Hepatocyte (in vitro differentiated cells): ENCODE measurements around the gene GAL3ST2. TPM values are rescaled to one million over a fixed set of nuclear protein-coding genes. Genes with fewer than 3 reads are reported as not detected.

Experiments used
- DNase-seq: peaks from one replicate; pipeline ENCODE4 v3.0.0-alpha.2; 2016; ENCODE audit warnings: low spot score
- H2AFZ ChIP-seq: fragments of 200-600 bp; sonication (generic); 2 replicates; pipeline ENCODE4 v1.6.0; 2016; ENCODE audit warnings: antibody characterized with exemption, mild to moderate bottlenecking
- H3K27ac ChIP-seq: fragments of 200-600 bp; sonication (generic); 2 replicates; pipeline ENCODE4 v1.5.1; 2016; ENCODE audit warnings: mild to moderate bottlenecking
- H3K27me3 ChIP-seq: fragments of 200-600 bp; sonication (generic); 2 replicates; pipeline ENCODE4 v1.6.1; 2016
- H3K36me3 ChIP-seq: fragments of 200-600 bp; sonication (generic); replicated peaks from 2 replicates; pipeline ENCODE4 v1.5.1; 2016; ENCODE audit warnings: low read depth; ENCODE audit not compliant: insufficient read depth
- H3K4me1 ChIP-seq: fragments of 200-600 bp; sonication (generic); 2 replicates; pipeline ENCODE4 v1.5.1; 2016; ENCODE audit warnings: mild to moderate bottlenecking, moderate library complexity; ENCODE audit not compliant: insufficient read depth
- H3K4me2 ChIP-seq: fragments of 200-600 bp; sonication (generic); 2 replicates; pipeline ENCODE4 v1.6.0; 2016
- H3K4me3 ChIP-seq: fragments of 200-600 bp; sonication (generic); 2 replicates; pipeline ENCODE4 v1.5.1; 2016; ENCODE audit warnings: mild to moderate bottlenecking
- H3K79me2 ChIP-seq: fragments of 200-600 bp; sonication (generic); 2 replicates; pipeline ENCODE4 v1.6.0; 2017; ENCODE audit warnings: mild to moderate bottlenecking
- H3K9me2 ChIP-seq: fragments of 200-600 bp; sonication (generic); replicated peaks from 2 replicates; pipeline ENCODE4 v1.6.0; 2017; ENCODE audit warnings: mild to moderate bottlenecking; ENCODE audit not compliant: insufficient read depth
- H3K9me3 ChIP-seq: fragments of 200-600 bp; sonication (generic); 2 replicates; pipeline ENCODE4 v1.5.1; 2016; ENCODE audit warnings: low read depth, mild to moderate bottlenecking
- H4K20me1 ChIP-seq: fragments of 200-600 bp; sonication (generic); 2 replicates; pipeline ENCODE4 v1.6.0; 2016; ENCODE audit warnings: mild to moderate bottlenecking; ENCODE audit not compliant: insufficient read depth, poor library complexity, severe bottlenecking
- CTCF ChIP-seq: fragments of 200-600 bp; sonication (generic); IDR thresholded peaks from 2 replicates; pipeline ENCODE4 v1.5.1; 2016; ENCODE audit warnings: antibody characterized with exemption, mild to moderate bottlenecking; ENCODE audit not compliant: poor library complexity
- EZH2 ChIP-seq: fragments of 200-600 bp; sonication (generic); IDR thresholded peaks from 2 replicates; pipeline ENCODE4 v1.6.1; 2016; ENCODE audit warnings: antibody characterized with exemption, mild to moderate bottlenecking, borderline replicate concordance
- EZH2phosphoT487 ChIP-seq: fragments of 200-600 bp; sonication (generic); IDR thresholded peaks from one replicate; pipeline ENCODE4 v1.6.1; 2018; ENCODE audit warnings: antibody characterized with exemption, mild to moderate bottlenecking, low read depth, moderate library complexity; ENCODE audit not compliant: unreplicated experiment, severe bottlenecking
- WGBS: methylation state at CpG from one replicate; pipeline ENCODE4 v1.1.6; 2016; ENCODE audit warnings: low lambda C conversion rate; ENCODE audit errors: missing lambda C conversion rate; 5-methylcytosine and 5-hydroxymethylcytosine counted together
- polyA plus RNA-seq: library from polyadenylated mRNA; unstranded; fragments of >200 nt; fragmentation: Nextera tagmentation; extraction: Ambion mirVana; gene quantifications from 2 replicates; pipeline ENCODE4 v1.2.1, GENCODE V29; 2016
- total RNA-seq: library from RNA; depleted of rRNA; stranded (reverse); fragments of >200 nt; gene quantifications from 2 replicates; pipeline ENCODE4 v1.2.3, GENCODE V29; 2014

The GAL3ST2 gene
- total and polyA plus RNA-seq, 2 experiments from 2014 or later = 0.53 TPM; not detected in 1

DNA sequence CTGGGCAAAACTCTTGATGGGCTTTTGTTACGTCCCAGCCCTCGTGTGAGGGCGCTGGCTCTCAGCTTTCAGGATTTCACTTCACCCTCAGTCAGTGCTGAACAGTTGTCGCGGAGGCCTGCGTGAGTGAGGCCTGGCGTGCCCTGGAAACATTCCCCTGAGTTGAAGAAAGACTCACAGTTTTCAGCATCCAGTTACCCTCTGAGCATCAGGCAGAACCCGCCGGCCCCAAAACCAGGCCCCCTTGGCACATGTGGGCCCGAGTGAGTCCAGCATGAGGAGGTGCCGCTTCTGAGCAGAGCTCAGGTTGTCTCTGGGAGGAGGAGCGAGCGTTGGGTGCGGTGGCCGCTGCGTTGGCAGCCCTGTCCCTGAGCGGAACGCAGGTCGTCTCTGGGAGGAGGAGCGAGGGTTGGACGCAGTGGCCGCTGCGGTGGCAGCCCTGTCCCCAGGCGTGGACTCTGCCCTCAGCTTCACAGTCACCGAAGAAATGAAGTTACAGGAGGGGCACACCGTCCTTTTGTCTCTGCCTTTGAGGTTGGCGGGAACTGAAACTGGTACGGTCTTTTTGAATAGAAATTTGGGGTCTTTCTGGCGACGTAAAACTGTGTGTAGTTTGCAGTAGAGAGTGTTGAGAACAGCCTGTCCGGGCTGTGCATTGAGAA lies 32.2 kb downstream of the GAL3ST2 start, which contains the start of gene NEU4:
Gene NEU4, plus strand, starts transcription at position 473 of the 662 bp plus-strand sequence. CDS start 5,292 bp downstream, outside the sequence.
- no peak within 1 kb of the TSS for H3K4me3 ChIP-seq
- no peaks in the 10 kb centered on the region for H3K9me2 ChIP-seq
- peaks cover 24% of the 10 kb centered on the region for H3K4me1 ChIP-seq
- no peaks in the 10 kb centered on the region for H3K9me3 ChIP-seq
- H4K20me1 ChIP-seq = no peaks in the 10 kb centered on the region
- H2AFZ ChIP-seq = peak within 1 kb of the TSS; percentile 56
- peak within 1 kb of the TSS; percentile 88 for H3K27ac ChIP-seq
- no peak for TF ChIP-seq EZH2phosphoT487
- no peak for TF ChIP-seq CTCF
- no peak for TF ChIP-seq EZH2
- no peaks in the 10 kb centered on the region for H3K79me2 ChIP-seq
- DNase-seq = no peak
- H3K36me3 ChIP-seq = no peaks in the 10 kb centered on the region
- 86% methylated on average over 30 of the region's 31 CpGs for WGBS
- peak within 1 kb of the TSS; percentile 33 for H3K4me2 ChIP-seq
- H3K27me3 ChIP-seq = no peaks in the 10 kb centered on the region

DNA sequence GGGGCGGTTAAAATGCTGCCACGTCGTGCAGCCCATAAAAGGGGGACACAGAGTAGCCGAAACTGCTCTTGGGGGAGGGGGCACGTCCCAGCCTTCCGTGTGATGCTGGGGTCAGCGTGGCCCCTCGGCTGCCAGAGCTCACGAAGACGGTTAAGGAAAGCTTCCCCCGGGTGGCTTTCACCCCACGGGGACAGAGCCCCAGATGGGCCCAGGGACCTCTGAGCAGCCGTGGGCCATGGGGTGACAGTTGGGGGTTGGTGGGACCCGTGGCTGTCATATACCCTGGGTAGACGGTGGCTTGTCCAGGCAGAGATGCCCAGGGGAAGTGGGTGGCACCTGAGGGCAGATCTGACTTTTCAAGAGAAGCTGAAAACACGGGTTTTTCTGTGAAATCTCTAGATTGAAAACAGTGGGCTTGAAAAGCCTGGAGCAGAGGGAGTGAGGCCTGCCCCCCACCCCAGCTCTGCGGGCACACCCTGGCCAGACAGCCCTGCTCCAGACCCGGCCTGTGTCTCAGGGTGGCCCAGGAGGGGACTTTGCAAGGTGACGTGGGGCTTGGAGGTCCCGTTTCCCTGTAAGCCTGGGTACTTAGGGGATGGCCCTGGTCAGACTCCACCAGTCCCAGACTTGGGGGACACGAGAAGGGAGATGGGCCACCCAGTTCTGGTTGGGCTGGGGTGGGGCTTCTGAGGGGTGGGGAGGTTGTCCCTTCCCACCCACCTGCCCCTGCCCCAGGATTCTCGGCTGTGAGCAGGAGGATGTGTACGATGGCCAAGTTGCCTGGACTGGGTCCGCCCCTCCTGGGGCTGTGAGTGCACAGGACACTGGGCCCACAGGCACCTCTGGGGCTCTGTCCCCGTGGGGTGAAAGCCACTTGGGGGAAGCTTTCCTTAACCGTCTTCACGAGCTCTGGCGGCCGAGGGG lies 33.0 kb downstream of the GAL3ST2 start:
- Histone ChIP-seq H3K9me2 (no peaks in the 10 kb centered on the region), H3K36me3 (no peaks in the 10 kb centered on the region), H4K20me1 (no peaks in the 10 kb centered on the region), H3K4me3 (no peak overlapping the region), H3K4me2 (peak overlapping the region; percentile 25), H3K79me2 (no peaks in the 10 kb centered on the region), H3K27ac (peak overlapping the region; percentile 88), H3K27me3 (no peaks in the 10 kb centered on the region), H2AFZ (no peak overlapping the region), H3K9me3 (no peaks in the 10 kb centered on the region), H3K4me1 (peaks cover 17% of the 10 kb centered on the region)
- WGBS = 89% methylated on average over 25 of the region's 29 CpGs
- no peak for DNase-seq
- TF ChIP-seq CTCF = no peak
- no peak for TF ChIP-seq EZH2phosphoT487
- TF ChIP-seq EZH2 = no peak

DNA sequence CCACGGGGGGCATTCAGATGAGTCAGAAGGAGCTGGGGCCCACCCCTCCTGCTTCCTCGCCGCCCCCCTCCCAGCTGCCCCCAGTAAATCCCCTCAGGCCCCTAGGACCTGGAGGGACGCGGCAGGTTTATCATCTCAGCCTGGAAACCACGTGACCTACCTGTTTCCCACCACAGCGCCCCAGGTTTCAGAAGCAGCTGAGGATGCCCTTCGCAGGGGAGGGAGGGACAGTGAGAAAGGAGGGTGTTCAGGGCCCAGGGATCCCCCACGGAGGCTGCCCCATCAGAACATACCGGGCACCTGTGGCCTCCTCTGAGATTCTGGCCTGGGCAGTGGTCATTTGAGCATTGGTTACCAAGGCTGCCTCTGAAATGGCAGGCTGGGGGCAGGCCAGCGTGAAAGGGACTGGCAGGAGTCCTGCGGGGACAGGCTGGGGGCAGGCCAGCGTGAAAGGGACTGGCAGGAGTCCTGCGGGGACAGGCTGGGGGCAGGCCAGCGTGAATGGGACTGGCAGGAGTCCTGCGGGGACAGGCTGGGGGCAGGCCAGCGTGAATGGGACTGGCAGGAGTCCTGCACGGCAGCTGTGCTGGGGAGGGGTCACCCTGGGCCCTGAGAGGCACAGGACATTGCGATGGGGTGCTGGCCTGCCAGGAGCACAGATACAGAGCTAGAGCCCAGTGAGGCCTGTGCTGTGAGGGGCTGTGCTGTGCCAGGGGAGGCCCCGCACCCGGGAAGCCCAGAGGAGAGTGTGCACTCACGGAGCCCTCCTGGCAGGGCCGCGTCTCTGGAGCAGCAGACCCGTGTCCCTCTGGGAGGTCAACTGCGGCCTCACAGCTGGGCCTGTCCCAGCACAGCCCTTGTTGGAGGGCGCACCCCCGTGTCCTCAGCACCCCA lies 33.9 kb downstream of the GAL3ST2 start:
- Histone ChIP-seq H3K27ac (no peak overlapping the region), H3K27me3 (no peaks in the 10 kb centered on the region), H3K9me3 (no peaks in the 10 kb centered on the region), H2AFZ (no peak overlapping the region), H3K36me3 (no peaks in the 10 kb centered on the region), H3K9me2 (no peaks in the 10 kb centered on the region), H3K79me2 (no peaks in the 10 kb centered on the region), H3K4me2 (no peak overlapping the region), H3K4me1 (peaks cover 14% of the 10 kb centered on the region), H4K20me1 (no peaks in the 10 kb centered on the region), H3K4me3 (no peak overlapping the region)
- DNase-seq = no peak
- TF ChIP-seq EZH2phosphoT487 = no peak
- TF ChIP-seq EZH2 = no peak
- no peak for TF ChIP-seq CTCF
- WGBS = 79% methylated on average over 24 of the region's 28 CpGs
